Activated naive CD4-positive, alpha-beta T cell treated with anti-CD3 and anti-CD28 coated beads for 36 hours (primary cell): ENCODE results near the gene PLEKHG2. TPM values are rescaled to one million over a fixed set of nuclear protein-coding genes. Genes with fewer than 3 reads are reported as not detected.
A peak's percentile ranks its signal among the peaks of the same experiment; 100 is the strongest.

Experiments
- CTCF ChIA-PET: fragments of 350-600 bp; sonication (Branson Sonifier 250); formaldehyde crosslinking; loops from one replicate; lab custom pipeline; 2021; ENCODE audit warnings: antibody characterized with exemption; lab: Charles Lee
- DNase-seq: peaks from one replicate; pipeline ENCODE4 v3.0.0-alpha.2; 2020
- H3K27ac Mint-ChIP-seq: one replicate; pipeline ENCODE4 v1.8.0; 2021; ENCODE audit warnings: mild to moderate bottlenecking, mixed read lengths
- H3K27me3 Mint-ChIP-seq: one replicate; pipeline ENCODE4 v1.8.0; 2021; ENCODE audit warnings: low read depth, mixed read lengths
- H3K36me3 Mint-ChIP-seq: one replicate; pipeline ENCODE4 v1.8.0; 2021; ENCODE audit warnings: low read depth, mixed read lengths
- H3K4me1 Mint-ChIP-seq: one replicate; pipeline ENCODE4 v1.8.0; 2021; ENCODE audit warnings: low read depth, mixed read lengths
- H3K4me3 Mint-ChIP-seq: one replicate; pipeline ENCODE4 v1.8.0; 2021; ENCODE audit warnings: mild to moderate bottlenecking, moderate library complexity, mixed read lengths
- H3K9me3 Mint-ChIP-seq: one replicate; pipeline ENCODE4 v1.8.0; 2021; ENCODE audit warnings: mixed read lengths
- intact Hi-C: fragments of 100-400 bp; cut with micrococcal nuclease; formaldehyde crosslinking; loops from one replicate; pipeline ENCODE4 v1.15.1; 2023
- total RNA-seq, 2 experiments: library from RNA; stranded (reverse); gene quantifications; one replicate each; pipeline ENCODE4 v1.2.3, GENCODE V29; 2021

Gene PLEKHG2
- total RNA-seq, 2 experiments from 2014 or later: 27.3 to 34.6 TPM

- CTCF ChIA-PET: no interaction called here
- peak; percentile 78 for DNase-seq
- H3K27ac Mint-ChIP-seq: peak overlapping the region; percentile 93
- peak overlapping the region; percentile 18 for H3K4me3 Mint-ChIP-seq
- peaks cover 40% of the 10 kb centered on the region for H3K36me3 Mint-ChIP-seq
- H3K9me3 Mint-ChIP-seq: no peaks in the 10 kb centered on the region
- no peaks in the 10 kb centered on the region for H3K27me3 Mint-ChIP-seq
- peaks cover 43% of the 10 kb centered on the region for H3K4me1 Mint-ChIP-seq
- intact Hi-C loops: loop anchor here (1.0 to 2.0 kb wide), 3 partner anchors 14 to 33 kb away; partner anchors contain the start of genes PLEKHG2 and SUPT5H
Observed at GRCh38 chr19:39430675-39431593, 18.5 kb downstream of the PLEKHG2 start.

GRCh38 chr19:39432677-39433025 is 20.2 kb downstream of the PLEKHG2 start:
- H3K9me3 Mint-ChIP-seq: no peaks in the 10 kb centered on the region
- peak overlapping the region; percentile 70 for H3K27ac Mint-ChIP-seq
- intact Hi-C loops: no loop called here
- H3K27me3 Mint-ChIP-seq: no peaks in the 10 kb centered on the region
- CTCF ChIA-PET: interaction anchor here (1.4 kb wide), 1 partner anchor 108 kb away, joined by 3 read pairs; no protein-coding TSS in a partner anchor
- H3K36me3 Mint-ChIP-seq: peaks cover 41% of the 10 kb centered on the region
- peak overlapping the region; percentile 33 for H3K4me3 Mint-ChIP-seq
- H3K4me1 Mint-ChIP-seq: peaks cover 54% of the 10 kb centered on the region
- DNase-seq: no peak

GRCh38 chr19:39433480-39434079 is 21.1 kb downstream of the PLEKHG2 start:
- DNase-seq: no peak
- intact Hi-C loops: no loop called here
- H3K4me3 Mint-ChIP-seq: peak overlapping the region; percentile 99
- H3K4me1 Mint-ChIP-seq: peaks cover 54% of the 10 kb centered on the region
- no peaks in the 10 kb centered on the region for H3K27me3 Mint-ChIP-seq
- peak overlapping the region; percentile 99 for H3K27ac Mint-ChIP-seq
- CTCF ChIA-PET: interaction anchor here (1.2 kb wide), 1 partner anchor 42 kb away, joined by 3 read pairs; no protein-coding TSS in a partner anchor
- peaks cover 41% of the 10 kb centered on the region for H3K36me3 Mint-ChIP-seq
- H3K9me3 Mint-ChIP-seq: no peaks in the 10 kb centered on the region

DNA sequence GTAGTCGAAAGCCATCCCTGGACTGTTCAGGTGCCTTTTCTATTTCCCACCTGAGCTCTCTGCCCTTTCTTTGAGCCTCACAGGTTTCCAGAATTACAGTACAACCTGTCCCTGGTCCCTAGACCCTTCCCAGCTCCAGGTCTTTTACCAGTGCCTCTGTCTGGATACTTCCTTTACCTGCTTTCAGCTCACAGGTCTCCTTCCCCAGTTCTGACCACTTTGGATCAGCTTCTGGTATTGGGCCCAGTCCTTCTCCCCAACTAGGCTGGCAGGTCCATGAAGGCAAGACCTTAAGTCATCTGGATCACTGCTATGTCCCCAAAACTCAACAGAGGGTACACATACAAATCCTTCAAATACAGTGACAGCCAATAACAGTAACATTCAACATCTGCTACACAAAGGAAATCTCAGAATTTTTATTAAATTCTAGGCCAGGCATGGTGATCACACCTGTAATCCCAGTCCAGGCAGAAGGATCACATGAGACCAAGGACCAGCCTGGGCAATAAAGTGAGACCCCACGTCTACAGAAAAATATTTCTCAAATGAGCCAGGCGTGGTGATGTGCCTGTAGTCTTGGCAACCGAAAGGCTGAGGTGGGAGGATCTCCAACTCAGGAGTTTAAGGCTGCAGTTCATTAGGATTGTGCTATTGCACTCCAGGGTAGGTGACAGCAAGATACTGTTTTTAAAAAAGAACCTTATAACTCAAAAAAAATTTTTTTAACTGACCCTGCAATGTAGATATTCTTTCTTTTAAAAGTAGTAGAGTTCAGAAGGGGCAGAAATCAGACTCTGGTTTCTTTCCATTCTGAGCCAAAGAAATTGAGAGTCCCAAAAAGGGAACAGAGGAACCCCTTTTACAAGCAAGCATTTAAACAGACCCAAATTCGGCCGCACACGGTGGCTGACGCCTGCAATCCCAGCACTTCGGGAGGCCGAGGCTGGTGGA is 21.9 kb downstream of the PLEKHG2 start:
- CTCF ChIA-PET: interaction anchor here (0.6 to 1.8 kb wide), 5 partner anchors 11 to 99 kb away, joined by 3 to 13 read pairs (median 7); partner anchors contain the start of genes EID2B, PLEKHG2 and SUPT5H
- no peak for DNase-seq
- H3K36me3 Mint-ChIP-seq: peaks cover 41% of the 10 kb centered on the region
- no peaks in the 10 kb centered on the region for H3K27me3 Mint-ChIP-seq
- peaks cover 54% of the 10 kb centered on the region for H3K4me1 Mint-ChIP-seq
- intact Hi-C loops: no loop called here
- H3K9me3 Mint-ChIP-seq: no peaks in the 10 kb centered on the region
- H3K4me3 Mint-ChIP-seq: peak overlapping the region; percentile 99
- H3K27ac Mint-ChIP-seq: peak overlapping the region; percentile 99

GRCh38 chr19:39435499-39436349 is 23.3 kb downstream of the PLEKHG2 start, which contains the start of gene RPS16:
Gene RPS16, minus strand, starts transcription at chr19:39435949. Its CDS starts 54 bp downstream, at chr19:39435895.
- peaks cover 54% of the 10 kb centered on the region for H3K4me1 Mint-ChIP-seq
- CTCF ChIA-PET: interaction anchor here (0.5 to 1.8 kb wide), 8 partner anchors 10 to 1061 kb away, joined by 3 to 13 read pairs (median 6); partner anchors contain the start of genes EID2B, PLEKHG2, PSMD8 and SUPT5H
- no peaks in the 10 kb centered on the region for H3K27me3 Mint-ChIP-seq
- intact Hi-C loops: loop anchor here (1.0 to 2.0 kb wide), 4 partner anchors 10 to 93 kb away; partner anchors contain the start of genes MED29, PAF1, PLEKHG2 and SAMD4B
- DNase-seq: peak; percentile 99
- H3K27ac Mint-ChIP-seq: peak within 1 kb of the TSS; percentile 99
- H3K4me3 Mint-ChIP-seq: peak within 1 kb of the TSS; percentile 99
- peaks cover 41% of the 10 kb centered on the region for H3K36me3 Mint-ChIP-seq
- no peaks in the 10 kb centered on the region for H3K9me3 Mint-ChIP-seq

DNA sequence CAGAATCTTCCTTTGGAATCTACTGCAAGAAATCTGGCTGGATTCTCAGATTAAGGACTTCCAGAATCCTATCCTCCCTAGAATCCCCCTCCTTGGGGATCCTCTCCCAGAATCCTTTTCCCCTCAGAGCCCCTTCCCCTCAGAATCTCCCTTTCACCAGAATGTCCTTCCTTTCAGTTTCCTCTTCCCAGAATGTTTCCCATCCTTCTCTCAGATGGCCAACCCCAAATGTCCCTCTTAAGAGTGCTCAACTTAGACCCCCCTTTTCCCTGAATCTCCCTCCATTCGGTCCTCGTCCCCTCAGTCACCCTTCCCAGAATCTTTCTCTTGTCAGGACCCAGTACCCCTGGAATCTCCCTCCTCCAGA is 23.9 kb downstream of the PLEKHG2 start:
- Mint-ChIP-seq H3K4me1 (peaks cover 50% of the 10 kb centered on the region), H3K36me3 (peaks cover 36% of the 10 kb centered on the region), H3K27me3 (no peaks in the 10 kb centered on the region), H3K4me3 (peak overlapping the region; percentile 99), H3K27ac (peak overlapping the region; percentile 99), H3K9me3 (no peaks in the 10 kb centered on the region)
- intact Hi-C loops: loop anchor here (1.0 to 2.0 kb wide), 4 partner anchors 9 to 94 kb away; partner anchors contain the start of genes MED29, PAF1, PLEKHG2 and SAMD4B
- no peak for DNase-seq
- CTCF ChIA-PET: interaction anchor here (0.5 to 1.8 kb wide), 8 partner anchors 9 to 1062 kb away, joined by 3 to 13 read pairs (median 6); partner anchors contain the start of genes EID2B, PLEKHG2, PSMD8 and SUPT5H

- H3K27ac Mint-ChIP-seq: no peak overlapping the region
- H3K27me3 Mint-ChIP-seq: no peaks in the 10 kb centered on the region
- peaks cover 36% of the 10 kb centered on the region for H3K4me1 Mint-ChIP-seq
- CTCF ChIA-PET: interaction anchor here (0.6 to 4.1 kb wide), 7 partner anchors 12 to 234 kb away, joined by 3 to 61 read pairs (median 4); partner anchors contain the start of gene EID2B
- intact Hi-C loops: no loop called here
- no peaks in the 10 kb centered on the region for H3K9me3 Mint-ChIP-seq
- H3K4me3 Mint-ChIP-seq: no peak overlapping the region
- no peak for DNase-seq
- peaks cover 27% of the 10 kb centered on the region for H3K36me3 Mint-ChIP-seq
Observed at GRCh38 chr19:39438270-39438934, 25.9 kb downstream of the PLEKHG2 start.

- Mint-ChIP-seq H3K27me3 (no peaks in the 10 kb centered on the region), H3K4me3 (peak overlapping the region; percentile 99), H3K27ac (peak overlapping the region; percentile 96), H3K4me1 (peaks cover 46% of the 10 kb centered on the region), H3K9me3 (no peaks in the 10 kb centered on the region), H3K36me3 (peaks cover 36% of the 10 kb centered on the region)
- CTCF ChIA-PET: interaction anchor here (0.6 to 4.1 kb wide), 4 partner anchors 9 to 106 kb away, joined by 3 to 13 read pairs (median 4); partner anchors contain the start of gene RPS16
- intact Hi-C loops: loop anchor here (1.0 to 10.0 kb wide), 7 partner anchors 8 to 550 kb away; partner anchors contain the start of genes EID2, FBL, PLEKHG2 and TIMM50
- no peak for DNase-seq
Observed at GRCh38 chr19:39444598-39445195, 32.2 kb downstream of the PLEKHG2 start.

DNA sequence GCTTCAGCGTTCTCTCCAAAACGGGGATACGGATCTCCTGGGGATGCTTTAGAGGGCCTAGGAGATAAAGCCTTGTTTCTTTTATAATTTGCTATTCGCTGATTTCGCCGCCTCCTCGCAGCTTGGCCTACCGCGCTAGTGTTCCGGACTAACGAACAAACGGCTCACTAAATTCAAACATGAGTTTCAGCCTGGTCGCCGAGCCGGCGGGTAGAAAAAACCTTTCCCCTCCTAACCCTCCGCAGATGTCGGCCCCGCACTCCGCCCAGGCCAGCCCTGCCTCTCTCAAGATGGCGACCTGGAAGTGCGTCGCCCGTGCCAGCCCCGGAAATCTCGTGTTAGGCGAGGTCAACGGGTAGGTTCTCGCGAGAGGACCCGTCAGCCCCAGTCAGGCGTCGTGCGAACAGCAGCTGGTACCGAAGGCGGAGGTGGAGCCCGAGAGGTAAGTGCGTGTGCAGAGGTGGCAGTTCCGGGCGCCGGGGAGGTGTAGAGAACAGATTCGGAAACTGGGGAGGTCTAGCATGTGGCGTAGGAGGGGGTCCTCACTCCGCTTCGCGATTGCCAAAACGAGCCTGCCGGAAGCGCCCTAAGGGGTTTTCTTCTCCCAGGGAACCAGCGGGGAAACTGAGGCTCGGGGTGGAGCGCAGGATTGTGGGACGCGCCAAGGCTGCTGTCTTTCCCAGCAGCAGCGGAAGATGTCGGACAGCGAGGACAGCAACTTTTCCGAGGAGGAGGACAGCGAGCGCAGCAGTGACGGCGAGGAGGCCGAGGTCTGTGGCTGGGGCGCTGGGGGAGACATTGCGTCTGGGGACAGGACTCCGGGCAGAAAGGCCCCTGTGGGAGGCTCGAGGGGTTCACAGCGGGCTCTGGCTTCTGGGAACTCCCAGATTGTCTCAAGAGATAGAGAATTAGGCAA is 33.0 kb downstream of the PLEKHG2 start, which contains the start of gene SUPT5H:
Gene SUPT5H (plus strand): TSS at position 387 of the 916 bp plus-strand sequence. CDS start 309 bp downstream, at position 696.
- no peaks in the 10 kb centered on the region for H3K27me3 Mint-ChIP-seq
- H3K9me3 Mint-ChIP-seq: no peaks in the 10 kb centered on the region
- peaks cover 36% of the 10 kb centered on the region for H3K36me3 Mint-ChIP-seq
- intact Hi-C loops: loop anchor here (1.0 to 10.0 kb wide), 7 partner anchors 9 to 549 kb away; partner anchors contain the start of genes EID2, FBL, PLEKHG2 and TIMM50
- CTCF ChIA-PET: interaction anchor here (0.6 to 4.1 kb wide), 3 partner anchors 10 to 105 kb away, joined by 3 to 13 read pairs (median 5); partner anchors contain the start of gene RPS16
- H3K27ac Mint-ChIP-seq: peak within 1 kb of the TSS; percentile 96
- H3K4me3 Mint-ChIP-seq: peak within 1 kb of the TSS; percentile 99
- H3K4me1 Mint-ChIP-seq: peaks cover 48% of the 10 kb centered on the region
- DNase-seq: peak; percentile 99
